Measurements from ENCODE around the gene U2AF2. TPM values are rescaled to one million over a fixed set of nuclear protein-coding genes. Genes with fewer than 3 reads are reported as not detected.
A peak's percentile ranks its signal among the peaks of the same experiment; 100 is the strongest.

The U2AF2 gene
- total RNA-seq, 1 donor from 2014 or later = 275 TPM

- H3K27me3 Mint-ChIP-seq = no peaks in the 10 kb centered on the region
- H3K4me3 Mint-ChIP-seq (ENCODE audit: low read depth) = no peak overlapping the region
- peaks cover 8% of the 10 kb centered on the region for H3K36me3 Mint-ChIP-seq (ENCODE audit: insufficient read depth)
- no peak overlapping the region for H3K27ac Mint-ChIP-seq
- H3K4me1 Mint-ChIP-seq (ENCODE audit: low read depth) = peaks cover 16% of the 10 kb centered on the region
- no peaks in the 10 kb centered on the region for H3K9me3 Mint-ChIP-seq (ENCODE audit: low read depth)
- no peak for TF ChIP-seq CTCF (IDR thresholded peaks at IDR 0.05; ENCODE audit: unreplicated experiment)
- DNase-seq (ENCODE audit: low spot score, unreplicated experiment) = no peak
These were observed 26.6 kb downstream of the U2AF2 start for GRCh38 chr19:55681131-55682092.

- no peak for TF ChIP-seq CTCF (IDR thresholded peaks at IDR 0.05; ENCODE audit: unreplicated experiment)
- DNase-seq (ENCODE audit: low spot score, unreplicated experiment) = no peak
- H3K4me1 Mint-ChIP-seq (ENCODE audit: low read depth) = peaks cover 6% of the 10 kb centered on the region
- peak overlapping the region; percentile 2 for H3K4me3 Mint-ChIP-seq (ENCODE audit: low read depth)
- peaks cover 8% of the 10 kb centered on the region for H3K36me3 Mint-ChIP-seq (ENCODE audit: insufficient read depth)
- H3K27ac Mint-ChIP-seq = peak overlapping the region; percentile 83
- no peaks in the 10 kb centered on the region for H3K27me3 Mint-ChIP-seq
- no peaks in the 10 kb centered on the region for H3K9me3 Mint-ChIP-seq (ENCODE audit: low read depth)
These were observed 28.8 kb downstream of the U2AF2 start for GRCh38 chr19:55683449-55684261.

DNA sequence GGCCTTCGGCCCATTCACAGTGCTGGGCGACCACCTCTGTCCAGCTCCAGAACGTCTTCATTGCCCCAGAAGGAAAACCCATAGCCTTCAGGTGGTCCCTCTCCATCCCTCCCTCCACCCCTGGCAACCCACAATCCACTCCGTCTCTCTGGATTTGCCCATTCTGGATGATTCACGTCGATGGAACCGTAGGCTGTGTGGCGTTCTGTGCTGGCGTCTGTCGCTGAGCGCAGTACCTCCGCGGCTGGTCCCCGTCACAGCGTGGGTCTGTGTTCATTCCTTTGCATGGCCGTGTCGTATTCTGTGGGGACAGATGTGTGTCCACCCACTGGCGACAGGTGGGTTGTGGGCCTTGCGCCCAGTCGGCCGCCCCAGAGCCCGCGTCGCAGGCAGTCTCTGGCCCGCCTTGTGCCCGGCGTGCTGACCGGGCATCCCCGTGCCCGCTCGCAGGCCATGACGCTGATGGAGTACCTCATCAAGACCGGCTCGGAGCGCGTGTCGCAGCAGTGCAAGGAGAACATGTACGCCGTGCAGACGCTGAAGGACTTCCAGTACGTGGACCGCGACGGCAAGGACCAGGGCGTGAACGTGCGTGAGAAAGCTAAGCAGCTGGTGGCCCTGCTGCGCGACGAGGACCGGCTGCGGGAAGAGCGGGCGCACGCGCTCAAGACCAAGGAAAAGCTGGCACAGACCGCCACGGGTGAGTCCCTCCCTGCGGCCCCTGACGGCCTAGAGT is 30.3 kb downstream of the U2AF2 start:
- DNase-seq (ENCODE audit: low spot score, unreplicated experiment) = no peak
- H3K36me3 Mint-ChIP-seq (ENCODE audit: insufficient read depth) = peaks cover 6% of the 10 kb centered on the region
- peaks cover 6% of the 10 kb centered on the region for H3K4me1 Mint-ChIP-seq (ENCODE audit: low read depth)
- H3K27ac Mint-ChIP-seq = peak overlapping the region; percentile 24
- H3K4me3 Mint-ChIP-seq (ENCODE audit: low read depth) = no peak overlapping the region
- no peak for TF ChIP-seq CTCF (IDR thresholded peaks at IDR 0.05; ENCODE audit: unreplicated experiment)
- H3K9me3 Mint-ChIP-seq (ENCODE audit: low read depth) = no peaks in the 10 kb centered on the region
- H3K27me3 Mint-ChIP-seq = no peaks in the 10 kb centered on the region

DNA sequence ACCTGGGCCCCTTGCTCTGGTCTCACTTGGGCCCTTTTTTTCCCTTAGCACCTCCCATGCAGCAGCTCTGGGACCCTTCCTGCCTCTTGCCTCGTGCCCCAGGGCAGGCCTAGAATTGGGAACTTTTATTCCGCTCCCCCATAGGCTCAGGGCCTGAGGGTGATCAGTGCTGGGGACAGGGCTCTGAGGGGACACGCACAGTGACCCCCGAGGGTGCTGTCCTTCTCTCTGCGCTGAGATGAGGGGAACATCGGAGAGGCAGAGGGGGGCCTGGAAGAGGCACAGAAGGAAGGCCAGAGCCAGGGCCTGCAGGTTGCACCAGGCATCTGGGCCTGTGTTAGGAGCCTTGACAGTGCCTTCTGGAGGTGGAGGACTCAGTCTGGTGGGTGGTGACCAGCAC is 30.9 kb downstream of the U2AF2 start:
- no peaks in the 10 kb centered on the region for H3K27me3 Mint-ChIP-seq
- no peak overlapping the region for H3K27ac Mint-ChIP-seq
- peaks cover 6% of the 10 kb centered on the region for H3K4me1 Mint-ChIP-seq (ENCODE audit: low read depth)
- TF ChIP-seq CTCF (IDR thresholded peaks at IDR 0.05; ENCODE audit: unreplicated experiment) = no peak
- no peak for DNase-seq (ENCODE audit: low spot score, unreplicated experiment)
- H3K4me3 Mint-ChIP-seq (ENCODE audit: low read depth) = no peak overlapping the region
- no peaks in the 10 kb centered on the region for H3K9me3 Mint-ChIP-seq (ENCODE audit: low read depth)
- peaks cover 6% of the 10 kb centered on the region for H3K36me3 Mint-ChIP-seq (ENCODE audit: insufficient read depth)

Data from progenitor cell of endocrine pancreas (in vitro differentiated cells).